ENCODE results near the gene IL1R2.

IL1R2 gene

GRCh38 chr2:102037681-102038080, 45.9 kb downstream of the IL1R2 start:
- no peak for TF ChIP-seq CTCF (conservative IDR thresholded peaks at IDR 0.05)

GRCh38 chr2:102040229-102040628, 48.5 kb downstream of the IL1R2 start:
- no peak overlapping the region for H3K27ac ChIP-seq
- no peak for TF ChIP-seq CTCF (conservative IDR thresholded peaks at IDR 0.05)

More at GRCh38 chr2:102037681-102038080, 45.9 kb downstream of the IL1R2 start:
- H3K27ac ChIP-seq = no peak overlapping the region

DNA sequence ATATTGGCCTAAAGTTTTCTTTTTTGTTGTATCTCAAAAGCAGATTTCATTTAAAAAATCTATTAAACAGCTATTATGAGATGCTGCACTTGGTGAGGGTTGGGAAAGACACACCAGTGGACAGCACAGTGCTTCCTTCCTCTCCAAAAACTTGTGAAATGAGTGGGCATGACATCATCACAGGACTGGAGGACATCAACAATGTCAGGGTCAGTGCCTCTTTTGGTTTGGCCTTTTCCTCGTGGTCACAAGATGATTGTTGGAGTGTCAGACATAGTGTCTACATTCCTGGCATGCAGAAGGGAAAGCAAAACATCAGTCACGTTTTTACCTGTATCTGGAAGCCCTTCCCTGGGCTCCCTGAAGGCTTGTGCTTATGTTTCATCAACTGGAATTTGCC, 49.6 kb downstream of the IL1R2 start:
- TF ChIP-seq CTCF (conservative IDR thresholded peaks at IDR 0.05) = no peak
- H3K27ac ChIP-seq = no peak overlapping the region

DNA sequence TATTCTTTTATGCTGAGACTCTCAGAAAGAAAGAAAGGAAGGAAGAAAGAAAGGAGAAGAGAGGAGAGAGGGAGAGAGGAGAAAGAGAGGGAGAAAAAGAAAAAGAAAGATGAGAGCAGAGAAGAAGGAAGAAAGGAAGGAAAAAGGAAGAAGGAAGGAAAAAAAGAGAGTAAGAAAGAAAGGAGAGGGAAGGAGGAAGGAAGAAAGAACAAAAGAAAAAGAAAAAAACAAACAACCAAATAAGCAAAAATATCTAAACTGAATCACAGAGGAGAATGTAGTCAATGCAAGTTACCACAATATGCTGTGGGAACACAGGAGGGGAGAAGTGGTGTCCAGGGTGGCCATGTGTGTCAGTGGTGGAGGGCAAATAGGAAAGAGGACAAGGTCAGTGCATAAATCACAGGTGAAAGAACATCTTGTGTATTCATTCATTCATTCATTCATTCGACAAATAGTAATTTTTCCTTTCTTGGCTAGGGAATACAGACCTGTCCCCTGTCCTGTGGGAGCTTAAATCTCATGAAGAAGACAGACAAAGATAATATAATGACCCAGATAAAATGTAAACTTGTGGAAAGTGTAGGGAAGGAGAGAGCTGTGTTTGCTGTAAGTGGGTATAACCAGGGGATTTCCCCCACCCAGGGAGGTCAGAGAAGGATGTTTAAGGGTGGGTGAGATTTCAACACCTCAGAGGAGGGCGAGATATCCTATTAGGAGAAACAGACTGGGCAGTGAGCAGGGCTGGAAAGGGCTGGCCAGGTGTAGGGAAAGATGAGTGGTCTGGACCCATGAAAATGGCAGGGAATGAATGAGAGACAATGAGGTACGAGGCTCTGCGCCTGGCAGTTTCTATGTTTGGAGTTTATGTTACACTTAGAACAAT, 50.7 kb downstream of the IL1R2 start:
- H3K27ac ChIP-seq = no peak overlapping the region

DNA sequence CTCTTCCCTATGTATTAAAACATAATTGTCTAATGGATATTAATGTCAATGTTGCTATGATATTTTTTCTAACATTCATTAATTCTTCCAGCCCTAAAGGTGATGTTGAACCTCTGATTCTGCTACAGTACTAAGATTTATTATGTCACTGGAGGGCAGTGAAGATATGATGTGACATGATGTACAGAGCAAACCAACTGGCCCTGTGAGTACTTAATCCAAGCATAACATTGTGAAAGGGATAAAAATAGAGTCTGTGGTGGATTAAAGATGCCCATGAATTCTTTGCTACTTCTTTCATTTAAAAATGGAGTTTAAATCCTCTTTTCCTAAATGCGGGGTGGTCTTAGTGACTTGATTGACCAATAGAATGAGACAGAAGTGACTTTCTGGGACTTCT, 51.8 kb downstream of the IL1R2 start:
- H3K27ac ChIP-seq = no peak overlapping the region
- no peak for TF ChIP-seq CTCF (conservative IDR thresholded peaks at IDR 0.05)

More for the DNA sequence above, 50.7 kb downstream of the IL1R2 start:
- no peak for TF ChIP-seq CTCF (conservative IDR thresholded peaks at IDR 0.05)

DNA sequence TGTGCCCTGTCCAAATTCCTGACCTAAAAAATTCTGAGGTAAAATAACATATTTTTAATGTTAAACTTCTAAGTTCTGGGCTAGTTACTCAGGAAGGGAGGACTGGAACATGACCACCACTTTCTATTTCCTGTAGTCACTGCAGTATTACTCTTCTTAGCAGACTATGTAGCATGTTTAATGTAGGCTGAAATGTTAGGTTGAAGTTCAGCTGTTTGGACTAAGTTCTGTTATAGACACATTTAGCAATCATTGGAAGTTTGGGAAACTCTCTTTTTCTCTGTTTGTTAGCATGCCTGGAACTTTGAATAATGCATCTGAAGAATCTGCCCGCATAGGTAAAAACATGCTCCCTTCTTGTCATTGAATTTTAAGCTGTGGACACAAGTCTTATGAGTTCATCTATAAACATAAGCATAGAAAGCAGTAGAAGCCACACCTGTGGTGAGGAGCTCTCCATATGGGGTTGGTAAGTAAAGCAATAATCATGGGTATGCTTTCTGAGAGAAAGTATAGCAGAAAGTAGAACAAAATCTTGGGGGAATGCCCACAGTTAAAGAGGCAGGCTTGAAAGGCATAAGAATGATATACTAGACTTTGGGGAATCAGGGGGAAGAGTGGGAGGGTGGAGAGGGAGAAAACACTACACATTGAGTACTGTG, 52.6 kb downstream of the IL1R2 start:
- no peak overlapping the region for H3K27ac ChIP-seq
- TF ChIP-seq CTCF (conservative IDR thresholded peaks at IDR 0.05) = no peak

GRCh38 chr2:102044967-102045489, 53.3 kb downstream of the IL1R2 start:
- no peak overlapping the region for H3K27ac ChIP-seq
- TF ChIP-seq CTCF (conservative IDR thresholded peaks at IDR 0.05) = no peak
